COLO668 (cell line): ENCODE results near the gene TRAF2.
"Not testable (repeated sequence)": the region's sequence is repeated elsewhere in the genome, so short reads cannot be mapped to it uniquely, and the experiment has no call there.

ENCODE experiments used
- DNase-seq: peaks from one replicate; lab custom pipeline; 2025; ENCODE audit not compliant: unreplicated experiment; lab: John Stamatoyannopoulos, UW

Gene TRAF2

GRCh38 chr9:136856541-136857141, 29.7 kb upstream of the TRAF2 start:
- no peak for DNase-seq

- no peak for DNase-seq
Observed at GRCh38 chr9:136857166-136857565, 29.1 kb upstream of the TRAF2 start.

- peak; percentile 85 for DNase-seq
Observed at GRCh38 chr9:136857581-136858412, 28.5 kb upstream of the TRAF2 start.

GRCh38 chr9:136858452-136858843, 27.9 kb upstream of the TRAF2 start:
- no peak for DNase-seq

- DNase-seq: no peak
Observed at GRCh38 chr9:136858844-136859757, 27.2 kb upstream of the TRAF2 start.

GRCh38 chr9:136860529-136860928, 25.8 kb upstream of the TRAF2 start:
- no peak for DNase-seq

- DNase-seq: no peak
Observed at GRCh38 chr9:136860933-136861873, 25.1 kb upstream of the TRAF2 start.

- DNase-seq: no peak
Observed at GRCh38 chr9:136861874-136862457, 24.4 kb upstream of the TRAF2 start.

GRCh38 chr9:136862849-136863622, 23.3 kb upstream of the TRAF2 start:
- DNase-seq: no peak

GRCh38 chr9:136863623-136864273, 22.6 kb upstream of the TRAF2 start:
- DNase-seq: no peak

GRCh38 chr9:136865041-136865767, 21.1 kb upstream of the TRAF2 start:
- no peak for DNase-seq

- peak; percentile 30 for DNase-seq
Observed at GRCh38 chr9:136865768-136866103, 20.6 kb upstream of the TRAF2 start.

- not testable (repeated sequence) for DNase-seq
Observed at GRCh38 chr9:136866898-136867421, 19.4 kb upstream of the TRAF2 start.

- DNase-seq: no peak
Observed at GRCh38 chr9:136867480-136867879, 18.8 kb upstream of the TRAF2 start.

GRCh38 chr9:136867917-136868316, 18.4 kb upstream of the TRAF2 start:
- no peak for DNase-seq

GRCh38 chr9:136868644-136869043, 17.7 kb upstream of the TRAF2 start:
- DNase-seq: no peak

- DNase-seq: not testable (repeated sequence)
Observed at GRCh38 chr9:136869611-136870010, 16.7 kb upstream of the TRAF2 start.

GRCh38 chr9:136875155-136875554, 11.2 kb upstream of the TRAF2 start:
- no peak for DNase-seq
